PC-3 (cell line): ENCODE measurements around the gene IQCE. TPM values are rescaled to one million over a fixed set of nuclear protein-coding genes. Genes with fewer than 3 reads are reported as not detected.

ENCODE experiments used
- ATAC-seq: fragments of 200-7000 bp; cut with Tn5 transposase; 2 replicates; pipeline ENCODE4 v1.9.1; 2020; ENCODE audit warnings: mild to moderate bottlenecking, moderate library complexity
- BruUV-seq: library from RNA; stranded (reverse); fragments of 400-500 nt; replicated peaks from 2 replicates; lab custom pipeline; 2021; lab: Mats Ljungman, UMichigan
- CTCF ChIA-PET: fragments of 300-600 bp; sonication (Branson Sonifier 250); formaldehyde crosslinking; loops from one replicate; lab custom pipeline; 2022; ENCODE audit warnings: antibody characterized with exemption; lab: Charles Lee
- POLR2A ChIA-PET: fragments of 300-600 bp; sonication (Branson Sonifier 250); formaldehyde crosslinking; loops from one replicate; lab custom pipeline; 2022; ENCODE audit warnings: antibody characterized with exemption; ENCODE audit not compliant: unreplicated experiment; lab: Charles Lee
- DNase-seq: peaks from one replicate; pipeline ENCODE4 v3.0.0-alpha.2; 2015
- H2AFZ ChIP-seq: fragments of 300-600 bp; sonication (generic); 2 replicates; pipeline ENCODE4 v1.6.0; 2016; ENCODE audit warnings: antibody characterized with exemption, low read length
- H3F3A ChIP-seq: fragments of 300-600 bp; sonication (generic); one replicate; pipeline ENCODE4 v1.6.0; 2017; ENCODE audit warnings: antibody characterized with exemption, low read length, control low read depth, mild to moderate bottlenecking; ENCODE audit not compliant: unreplicated experiment
- H3K27ac ChIP-seq: fragments of 300-600 bp; sonication (generic); 2 replicates; pipeline ENCODE4 v1.5.1; 2016; ENCODE audit warnings: mild to moderate bottlenecking, low read length
- H3K27me3 ChIP-seq: fragments of 300-600 bp; sonication (generic); 2 replicates; pipeline ENCODE4 v1.6.1; 2016; ENCODE audit warnings: low read length, mixed read lengths
- H3K36me3 ChIP-seq: fragments of 300-600 bp; sonication (generic); 2 replicates; pipeline ENCODE4 v1.6.1; 2016; ENCODE audit warnings: low read depth, mixed run types, low read length, mixed read lengths
- H3K4me1 ChIP-seq: fragments of 300-600 bp; sonication (generic); 2 replicates; pipeline ENCODE4 v1.5.1; 2016; ENCODE audit warnings: low read length; ENCODE audit not compliant: insufficient read depth
- H3K4me2 ChIP-seq: fragments of 300-600 bp; sonication (generic); 2 replicates; pipeline ENCODE4 v1.6.0; 2016; ENCODE audit warnings: low read length
- H3K4me3 ChIP-seq: fragments of 300-600 bp; sonication (generic); 2 replicates; pipeline ENCODE4 v1.5.1; 2016; ENCODE audit warnings: mild to moderate bottlenecking, low read length, mixed read lengths
- H3K79me2 ChIP-seq: fragments of 300-600 bp; sonication (generic); 2 replicates; pipeline ENCODE4 v1.6.1; 2017; ENCODE audit warnings: low read length, mixed read lengths
- H3K9ac ChIP-seq: fragments of 300-600 bp; sonication (generic); 2 replicates; pipeline ENCODE4 v1.6.0; 2016; ENCODE audit warnings: mild to moderate bottlenecking, low read length
- H3K9me2 ChIP-seq: fragments of 300-600 bp; sonication (generic); replicated peaks from 2 replicates; pipeline ENCODE4 v1.6.1; 2016; ENCODE audit warnings: mixed run types, low read length, mixed read lengths
- H3K9me3 ChIP-seq: fragments of 300-600 bp; sonication (generic); 2 replicates; pipeline ENCODE4 v1.6.1; 2016; ENCODE audit warnings: low read length, mixed read lengths
- H4K20me1 ChIP-seq: fragments of 300-600 bp; sonication (generic); 2 replicates; pipeline ENCODE4 v1.6.1; 2016; ENCODE audit warnings: low read length, mixed read lengths
- CTCF ChIP-seq: fragments of 300-600 bp; sonication (generic); conservative IDR thresholded peaks from 2 replicates; pipeline ENCODE4 v1.5.1; 2017; ENCODE audit warnings: antibody characterized with exemption, low read depth, mild to moderate bottlenecking, low read length
- EZH2 ChIP-seq: fragments of 300-600 bp; sonication (generic); IDR thresholded peaks from one replicate; pipeline ENCODE4 v1.6.1; 2017; ENCODE audit warnings: antibody characterized with exemption, mild to moderate bottlenecking, low read length; ENCODE audit not compliant: unreplicated experiment
- EZH2phosphoT487 ChIP-seq: fragments of 300-600 bp; sonication (generic); IDR thresholded peaks from 2 replicates; pipeline ENCODE4 v1.6.1; 2018; ENCODE audit warnings: mild to moderate bottlenecking, antibody characterized with exemption, low read length, borderline replicate concordance
- intact Hi-C: fragments of 100-400 bp; cut with micrococcal nuclease; formaldehyde crosslinking; loops from 2 replicates; pipeline ENCODE4 v1.9.0; 2023
- total RNA-seq: library from RNA; depleted of rRNA; stranded (reverse); fragments of >200 nt; gene quantifications from 2 replicates; pipeline ENCODE4 v1.2.3, GENCODE V29; 2014

IQCE gene
- total RNA-seq, 1 experiment from 2014 or later, result 9.7 TPM

- Histone ChIP-seq H3K9me2 (no peaks in the 10 kb centered on the region), H4K20me1 (no peaks in the 10 kb centered on the region), H3F3A (no peaks in the 10 kb centered on the region), H2AFZ (no peak overlapping the region), H3K4me3 (no peak overlapping the region), H3K27me3 (no peaks in the 10 kb centered on the region), H3K36me3 (no peaks in the 10 kb centered on the region), H3K9me3 (no peaks in the 10 kb centered on the region), H3K4me2 (no peak overlapping the region), H3K4me1 (peaks cover 23% of the 10 kb centered on the region), H3K9ac (no peak overlapping the region), H3K79me2 (no peaks in the 10 kb centered on the region), H3K27ac (no peak overlapping the region)
- BruUV-seq, result no TSS peak
- DNase-seq (no peak), ATAC-seq (no peak)
- ChIA-PET POLR2A (no interaction called here), CTCF (no interaction called here)
- intact Hi-C loops, result no loop called here
- TF ChIP-seq EZH2phosphoT487, result no peak
- no peak for TF ChIP-seq EZH2
- no peak for TF ChIP-seq CTCF
Measured at GRCh38 chr7:2513702-2514101, 45.1 kb upstream of the IQCE start.

GRCh38 chr7:2514473-2515423, 44.0 kb upstream of the IQCE start:
- ATAC-seq (no peak), DNase-seq (no peak)
- TF ChIP-seq CTCF (no peak), EZH2phosphoT487 (no peak), EZH2 (no peak)
- BruUV-seq, result no TSS peak
- Histone ChIP-seq H3K4me1 (peaks cover 23% of the 10 kb centered on the region), H3K9me2 (no peaks in the 10 kb centered on the region), H3K4me2 (no peak overlapping the region), H3K36me3 (no peaks in the 10 kb centered on the region), H3F3A (no peaks in the 10 kb centered on the region), H2AFZ (no peak overlapping the region), H3K9me3 (no peaks in the 10 kb centered on the region), H3K9ac (no peak overlapping the region), H3K79me2 (no peaks in the 10 kb centered on the region), H3K27me3 (no peaks in the 10 kb centered on the region), H3K27ac (no peak overlapping the region), H4K20me1 (no peaks in the 10 kb centered on the region), H3K4me3 (no peak overlapping the region)
- intact Hi-C loops, result loop anchor here (5.0 kb wide), 1 partner anchor 37 kb away; the partner anchor contains the start of gene GRIFIN
- ChIA-PET CTCF (no interaction called here), POLR2A (no interaction called here)
